Measurements from ENCODE around the gene INO80.

The INO80 gene

GRCh38 chr15:41001524-41002214, 114.4 kb downstream of the INO80 start:
- no peak for DNase-seq (ENCODE audit: low spot score)

GRCh38 chr15:40999190-40999589, 116.9 kb downstream of the INO80 start:
- no peak for DNase-seq (ENCODE audit: low spot score)

- DNase-seq (ENCODE audit: low spot score): no peak
Measured at GRCh38 chr15:40995656-40996055, 120.4 kb downstream of the INO80 start.

GRCh38 chr15:40992825-40993224, 123.3 kb downstream of the INO80 start:
- no peak for DNase-seq (ENCODE audit: low spot score)

GRCh38 chr15:40992241-40992741, 123.8 kb downstream of the INO80 start:
- DNase-seq (ENCODE audit: low spot score): no peak

GRCh38 chr15:40991355-40991754, 124.7 kb downstream of the INO80 start:
- DNase-seq (ENCODE audit: low spot score): no peak

GRCh38 chr15:40990789-40991188, 125.3 kb downstream of the INO80 start:
- DNase-seq (ENCODE audit: low spot score): no peak

GRCh38 chr15:40990080-40990479, 126.0 kb downstream of the INO80 start:
- DNase-seq (ENCODE audit: low spot score): no peak

- no peak for DNase-seq (ENCODE audit: low spot score)
Measured at GRCh38 chr15:40988156-40988555, 127.9 kb downstream of the INO80 start.

- DNase-seq (ENCODE audit: low spot score): no peak
Measured at GRCh38 chr15:40986820-40987219, 129.3 kb downstream of the INO80 start.

- no peak for DNase-seq (ENCODE audit: low spot score)
Measured at GRCh38 chr15:40985541-40986330, 130.3 kb downstream of the INO80 start.

GRCh38 chr15:40984964-40985363, 131.1 kb downstream of the INO80 start:
- DNase-seq (ENCODE audit: low spot score): no peak

- no peak for DNase-seq (ENCODE audit: low spot score)
Measured at GRCh38 chr15:40984406-40984805, 131.7 kb downstream of the INO80 start.

- DNase-seq (ENCODE audit: low spot score): no peak
Measured at GRCh38 chr15:40982855-40983254, 133.2 kb downstream of the INO80 start.

GRCh38 chr15:40981186-40981585, 134.9 kb downstream of the INO80 start:
- DNase-seq (ENCODE audit: low spot score): no peak

GRCh38 chr15:40978562-40978961, 137.5 kb downstream of the INO80 start:
- DNase-seq (ENCODE audit: low spot score): no peak

GRCh38 chr15:40978141-40978540, 137.9 kb downstream of the INO80 start:
- no peak for DNase-seq (ENCODE audit: low spot score)

- DNase-seq (ENCODE audit: low spot score): no peak
Measured at GRCh38 chr15:40976819-40977218, 139.3 kb downstream of the INO80 start.

- DNase-seq (ENCODE audit: low spot score): no peak
Measured at GRCh38 chr15:40974879-40975278, 141.2 kb downstream of the INO80 start.

- DNase-seq (ENCODE audit: low spot score): no peak
Measured at GRCh38 chr15:40969363-40969762, 146.7 kb downstream of the INO80 start.

- no peak for DNase-seq (ENCODE audit: low spot score)
Measured at GRCh38 chr15:40968290-40969085, 147.6 kb downstream of the INO80 start.

GRCh38 chr15:40964634-40965033, 151.4 kb downstream of the INO80 start:
- no peak for DNase-seq (ENCODE audit: low spot score)

- no peak for DNase-seq (ENCODE audit: low spot score)
Measured at GRCh38 chr15:40964006-40964405, 152.1 kb downstream of the INO80 start.

Data from CD4-positive, alpha-beta T cell treated with Interleukin-15 for 4 hours (primary cell).